ENCODE measurements around the gene KMT2D. TPM values are rescaled to one million over a fixed set of nuclear protein-coding genes. Genes with fewer than 3 reads are reported as not detected.

Gene KMT2D
- polyA plus RNA-seq, 1 experiment = 9.7 TPM

DNA sequence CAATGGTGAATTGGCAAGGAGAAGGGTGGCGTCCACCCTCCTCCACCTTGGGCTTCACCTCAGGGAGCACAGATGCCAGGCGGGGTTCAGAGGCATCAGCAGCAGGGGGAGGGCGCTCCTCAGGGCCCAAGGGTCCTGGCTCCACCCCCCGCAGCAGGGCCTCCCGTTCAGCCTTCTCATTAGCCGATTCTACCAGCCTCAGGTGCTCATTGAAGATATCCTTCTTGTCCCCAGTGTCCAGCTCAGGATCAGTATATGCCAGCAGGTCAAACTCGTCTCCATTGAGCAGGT lies 22.7 kb downstream of the KMT2D start:
- TF ChIP-seq, protein P1, sequence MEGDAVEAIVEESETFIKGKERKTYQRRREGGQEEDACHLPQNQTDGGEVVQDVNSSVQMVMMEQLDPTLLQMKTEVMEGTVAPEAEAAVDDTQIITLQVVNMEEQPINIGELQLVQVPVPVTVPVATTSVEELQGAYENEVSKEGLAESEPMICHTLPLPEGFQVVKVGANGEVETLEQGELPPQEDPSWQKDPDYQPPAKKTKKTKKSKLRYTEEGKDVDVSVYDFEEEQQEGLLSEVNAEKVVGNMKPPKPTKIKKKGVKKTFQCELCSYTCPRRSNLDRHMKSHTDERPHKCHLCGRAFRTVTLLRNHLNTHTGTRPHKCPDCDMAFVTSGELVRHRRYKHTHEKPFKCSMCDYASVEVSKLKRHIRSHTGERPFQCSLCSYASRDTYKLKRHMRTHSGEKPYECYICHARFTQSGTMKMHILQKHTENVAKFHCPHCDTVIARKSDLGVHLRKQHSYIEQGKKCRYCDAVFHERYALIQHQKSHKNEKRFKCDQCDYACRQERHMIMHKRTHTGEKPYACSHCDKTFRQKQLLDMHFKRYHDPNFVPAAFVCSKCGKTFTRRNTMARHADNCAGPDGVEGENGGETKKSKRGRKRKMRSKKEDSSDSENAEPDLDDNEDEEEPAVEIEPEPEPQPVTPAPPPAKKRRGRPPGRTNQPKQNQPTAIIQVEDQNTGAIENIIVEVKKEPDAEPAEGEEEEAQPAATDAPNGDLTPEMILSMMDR (IDR thresholded peaks at IDR 0.05; ENCODE audit: insufficient read depth, low read depth, low read length) = no peak
- no peak for DNase-seq (ENCODE audit: low read depth)
- H3K36me3 ChIP-seq (ENCODE audit: control insufficient read depth, insufficient read depth, low read length) = peaks cover 74% of the 10 kb centered on the region
- no peaks in the 10 kb centered on the region for H3K27me3 ChIP-seq (ENCODE audit: control insufficient read depth, insufficient read depth, low read length)
- CTCF ChIA-PET = interaction anchor here (1.0 to 1.9 kb wide), 4 partner anchors 10 to 79 kb away, joined by 4 to 8 read pairs (median 6); no protein-coding TSS in a partner anchor
- POLR2A ChIA-PET = interaction anchor here (0.5 kb wide), 1 partner anchor 20 kb away, joined by 3 read pairs; no protein-coding TSS in a partner anchor
- no peak overlapping the region for H3K4me3 ChIP-seq (ENCODE audit: low read depth, low read length)

DNA sequence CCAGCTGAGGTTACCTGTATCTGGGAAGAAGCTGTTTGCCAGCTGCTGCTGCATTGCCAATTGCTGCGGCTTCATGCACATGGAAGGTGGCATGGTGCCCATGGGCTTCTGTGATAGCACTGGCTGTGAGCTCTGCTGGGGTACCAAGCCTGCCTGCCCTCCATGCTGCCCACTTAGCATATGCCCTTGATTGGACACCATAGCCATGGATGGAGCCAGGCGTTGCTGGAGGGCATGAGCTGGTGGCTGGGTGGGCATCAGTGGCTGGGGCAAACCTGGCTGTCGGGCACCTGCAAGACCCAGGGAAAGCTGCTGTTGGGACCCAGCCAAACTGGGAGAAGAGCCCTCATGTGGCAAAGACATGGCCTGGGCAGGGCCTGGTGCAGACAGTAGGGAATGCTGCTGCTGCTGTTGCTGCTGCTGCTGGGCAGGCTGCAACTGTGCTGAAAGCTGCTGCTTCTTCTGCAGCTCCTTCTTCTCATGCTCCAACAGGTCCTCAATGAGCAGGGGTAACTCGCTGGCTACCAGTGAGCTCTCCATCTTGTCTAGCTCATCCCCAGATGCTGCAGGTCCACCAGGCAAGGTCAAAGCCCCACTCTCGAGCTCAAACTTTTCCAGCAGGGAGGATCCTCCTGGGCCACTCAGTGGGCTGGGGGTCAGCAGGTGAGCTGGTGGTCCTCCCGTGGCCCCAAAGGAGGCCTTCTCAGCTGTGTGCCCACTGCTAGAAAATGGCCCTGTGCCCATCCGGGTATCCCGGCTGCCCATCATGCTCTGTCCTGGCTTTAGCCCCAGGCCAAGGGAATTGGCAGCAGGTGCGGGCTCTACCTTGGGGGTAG lies 23.3 kb downstream of the KMT2D start:
- Histone ChIP-seq H3K27me3 (ENCODE audit: control insufficient read depth, insufficient read depth, low read length) (no peaks in the 10 kb centered on the region), H3K36me3 (ENCODE audit: control insufficient read depth, insufficient read depth, low read length) (peaks cover 76% of the 10 kb centered on the region), H3K4me3 (ENCODE audit: low read depth, low read length) (no peak overlapping the region)
- DNase-seq (ENCODE audit: low read depth) = no peak
- CTCF ChIA-PET = interaction anchor here (0.8 to 6.6 kb wide), 8 partner anchors 8 to 92 kb away, joined by 3 to 33 read pairs (median 4); partner anchors contain the start of gene PRKAG1
- POLR2A ChIA-PET = interaction anchor here (0.5 kb wide), 1 partner anchor 19 kb away, joined by 3 read pairs; no protein-coding TSS in a partner anchor
- TF ChIP-seq, protein P1 (IDR thresholded peaks at IDR 0.05; ENCODE audit: insufficient read depth, low read depth, low read length) = no peak

DNA sequence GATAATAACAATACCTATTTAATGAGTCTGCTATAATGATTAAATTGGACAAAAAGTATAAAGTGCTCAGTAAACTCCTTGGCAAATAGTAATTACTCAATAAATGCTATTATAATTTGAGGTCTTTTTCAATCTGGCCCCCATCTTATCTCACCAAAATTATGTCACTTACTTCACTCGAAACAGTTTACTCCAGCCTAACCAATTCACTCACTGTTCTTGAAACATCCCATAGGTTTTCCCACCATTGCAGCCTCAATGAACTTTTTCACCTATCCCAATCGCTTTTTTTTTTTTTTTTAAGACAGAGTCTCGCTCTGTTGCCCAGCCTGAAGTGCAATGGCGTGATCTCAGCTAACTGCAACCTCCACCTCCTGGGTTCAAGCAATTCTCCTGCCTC lies 24.6 kb downstream of the KMT2D start:
- TF ChIP-seq, protein P1 (IDR thresholded peaks at IDR 0.05; ENCODE audit: insufficient read depth, low read depth, low read length) = no peak
- no peak for DNase-seq (ENCODE audit: low read depth)
- no peaks in the 10 kb centered on the region for H3K27me3 ChIP-seq (ENCODE audit: control insufficient read depth, insufficient read depth, low read length)
- H3K36me3 ChIP-seq (ENCODE audit: control insufficient read depth, insufficient read depth, low read length) = peaks cover 75% of the 10 kb centered on the region
- POLR2A ChIA-PET = no interaction called here
- H3K4me3 ChIP-seq (ENCODE audit: low read depth, low read length) = no peak overlapping the region
- CTCF ChIA-PET = interaction anchor here (0.8 to 6.6 kb wide), 8 partner anchors 9 to 52 kb away, joined by 3 to 33 read pairs (median 4); partner anchors contain the start of gene PRKAG1

DNA sequence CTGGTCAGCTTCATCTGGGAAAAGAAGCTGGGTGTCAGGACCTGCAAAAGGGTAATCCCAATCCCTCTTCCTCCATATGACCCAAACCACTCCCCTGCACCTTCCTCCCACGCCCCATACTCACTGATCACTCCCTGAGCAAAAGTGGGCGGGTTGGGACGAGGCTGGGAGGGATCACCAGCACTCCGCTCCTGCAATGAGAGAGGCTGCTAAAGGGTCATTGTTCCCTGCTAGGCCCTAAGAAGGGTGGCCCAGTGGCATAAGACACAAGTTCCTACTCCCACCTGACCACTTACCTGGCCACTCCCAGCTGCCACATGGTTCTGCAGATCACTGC lies 26.3 kb downstream of the KMT2D start:
- H3K36me3 ChIP-seq (ENCODE audit: control insufficient read depth, insufficient read depth, low read length) = peaks cover 71% of the 10 kb centered on the region
- TF ChIP-seq, protein P1 (IDR thresholded peaks at IDR 0.05; ENCODE audit: insufficient read depth, low read depth, low read length) = no peak
- CTCF ChIA-PET = interaction anchor here (2.0 to 6.6 kb wide), 3 partner anchors 11 to 53 kb away, joined by 5 to 33 read pairs (median 9); no protein-coding TSS in a partner anchor
- POLR2A ChIA-PET = interaction anchor here (0.6 kb wide), 2 partner anchors 12 to 16 kb away, joined by 3 read pairs; no protein-coding TSS in a partner anchor
- DNase-seq (ENCODE audit: low read depth) = no peak
- H3K27me3 ChIP-seq (ENCODE audit: control insufficient read depth, insufficient read depth, low read length) = no peaks in the 10 kb centered on the region
- H3K4me3 ChIP-seq (ENCODE audit: low read depth, low read length) = no peak overlapping the region

DNA sequence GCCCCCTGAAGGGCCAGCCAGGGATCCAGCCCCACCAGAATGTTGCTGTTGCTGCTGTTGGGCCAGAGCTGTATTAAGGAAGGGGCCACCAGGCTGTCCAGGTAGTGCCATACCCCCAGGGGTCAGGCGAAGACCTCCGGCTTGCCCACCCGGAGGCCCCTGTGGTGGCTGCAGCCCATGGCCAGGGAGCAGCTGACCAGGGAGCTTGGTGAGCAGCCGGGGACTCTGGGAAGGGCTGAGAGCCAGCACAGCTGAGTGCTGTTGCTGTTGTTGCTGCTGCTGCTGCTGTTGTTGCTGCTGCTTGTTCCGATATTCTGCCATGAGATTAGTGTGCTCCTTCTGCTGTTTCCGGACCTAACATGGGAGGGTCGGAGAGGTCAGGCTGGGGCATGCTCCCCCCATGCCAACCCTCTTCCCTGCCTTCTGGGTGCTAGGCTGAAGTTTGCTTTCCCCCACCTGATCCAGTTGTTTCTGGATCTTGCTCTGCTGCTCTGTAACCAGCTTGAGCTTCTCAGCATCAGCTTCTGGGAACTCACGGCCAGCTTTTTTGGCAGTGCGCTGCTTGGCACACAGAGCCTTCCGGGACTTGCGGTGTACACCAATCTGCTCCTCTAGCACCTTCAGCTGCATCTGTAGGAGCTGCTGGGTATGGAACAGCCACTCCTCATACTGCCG lies 26.8 kb downstream of the KMT2D start:
- TF ChIP-seq, protein P1 (IDR thresholded peaks at IDR 0.05; ENCODE audit: insufficient read depth, low read depth, low read length) = no peak
- CTCF ChIA-PET = interaction anchor here (1.0 to 6.6 kb wide), 3 partner anchors 11 to 21 kb away, joined by 3 to 33 read pairs (median 9); no protein-coding TSS in a partner anchor
- Histone ChIP-seq H3K27me3 (ENCODE audit: control insufficient read depth, insufficient read depth, low read length) (no peaks in the 10 kb centered on the region), H3K36me3 (ENCODE audit: control insufficient read depth, insufficient read depth, low read length) (peaks cover 71% of the 10 kb centered on the region), H3K4me3 (ENCODE audit: low read depth, low read length) (no peak overlapping the region)
- POLR2A ChIA-PET = interaction anchor here (0.6 kb wide), 1 partner anchor 12 kb away, joined by 3 read pairs; no protein-coding TSS in a partner anchor
- no peak for DNase-seq (ENCODE audit: low read depth)
